Activated CD4-positive, alpha-beta T cell treated with anti-CD3 and anti-CD28 coated beads, Interleukin-2, Interleukin-4, amounts not matched to agents 100 ng/mL and 50 ng/mL, durations not matched to agents 16 hours and 8 hours (primary cell): Measurements from ENCODE around the gene LGALS9C.
"Not testable (repeated sequence)": the region's sequence is repeated elsewhere in the genome, so short reads cannot be mapped to it uniquely, and the experiment has no call there.

Experiments
- DNase-seq: peaks from one replicate; pipeline ENCODE4 v3.0.0-alpha.2; 2020; ENCODE audit warnings: low spot score

Gene LGALS9C

GRCh38 chr17:18476508-18477308 lies at the start of gene LGALS9C:
Gene LGALS9C (plus strand): TSS chr17:18476789. CDS start chr17:18476855, 66 bp downstream.
- DNase-seq = not testable (repeated sequence)

- DNase-seq = not testable (repeated sequence)
Measured at GRCh38 chr17:18432206-18432605, 44.4 kb upstream of the LGALS9C start.

- not testable (repeated sequence) for DNase-seq
Measured at GRCh38 chr17:18439465-18439870, 37.1 kb upstream of the LGALS9C start.

GRCh38 chr17:18442093-18442492 lies 34.5 kb upstream of the LGALS9C start:
- DNase-seq = peak; percentile 10

GRCh38 chr17:18442532-18442931 lies 34.1 kb upstream of the LGALS9C start:
- DNase-seq = not testable (repeated sequence)

GRCh38 chr17:18447476-18448205 lies 28.9 kb upstream of the LGALS9C start:
- DNase-seq = not testable (repeated sequence)

GRCh38 chr17:18448311-18448710 lies 28.3 kb upstream of the LGALS9C start:
- DNase-seq = not testable (repeated sequence)

- not testable (repeated sequence) for DNase-seq
Measured at GRCh38 chr17:18449833-18450232, 26.8 kb upstream of the LGALS9C start.

- not testable (repeated sequence) for DNase-seq
Measured at GRCh38 chr17:18450998-18451397, 25.6 kb upstream of the LGALS9C start.

GRCh38 chr17:18451969-18452368 lies 24.6 kb upstream of the LGALS9C start:
- not testable (repeated sequence) for DNase-seq

GRCh38 chr17:18459035-18459434 lies 17.6 kb upstream of the LGALS9C start:
- DNase-seq = not testable (repeated sequence)

- DNase-seq = not testable (repeated sequence)
Measured at GRCh38 chr17:18463831-18464502, 12.6 kb upstream of the LGALS9C start.

GRCh38 chr17:18466250-18466983 lies 10.2 kb upstream of the LGALS9C start:
- not testable (repeated sequence) for DNase-seq

- DNase-seq = not testable (repeated sequence)
Measured at GRCh38 chr17:18467001-18467400, 9.6 kb upstream of the LGALS9C start.

- not testable (repeated sequence) for DNase-seq
Measured at GRCh38 chr17:18468472-18469171, 8.0 kb upstream of the LGALS9C start.

GRCh38 chr17:18469837-18470236 lies 6.8 kb upstream of the LGALS9C start:
- not testable (repeated sequence) for DNase-seq

GRCh38 chr17:18470345-18470930 lies 6.2 kb upstream of the LGALS9C start:
- not testable (repeated sequence) for DNase-seq

- DNase-seq = not testable (repeated sequence)
Measured at GRCh38 chr17:18473967-18474366, 2.6 kb upstream of the LGALS9C start.

GRCh38 chr17:18474754-18475153 lies 1.8 kb upstream of the LGALS9C start:
- not testable (repeated sequence) for DNase-seq

- DNase-seq = not testable (repeated sequence)
Measured at GRCh38 chr17:18477367-18477766, 778 bp downstream of the LGALS9C start.

- not testable (repeated sequence) for DNase-seq
Measured at GRCh38 chr17:18478362-18478761, 1.8 kb downstream of the LGALS9C start.
